GM18507 (cell line): ENCODE results near the gene FAM124B.
"Not testable (repeated sequence)": the region's sequence is repeated elsewhere in the genome, so short reads cannot be mapped to it uniquely, and the experiment has no call there.

Experiments
- DNase-seq: peaks from one replicate; pipeline ENCODE4 v3.0.0; 2011; ENCODE audit warnings: low read depth; ENCODE audit not compliant: insufficient read length; ENCODE audit errors: extremely low spot score
- FAIRE-seq: peaks from 2 replicates; lab custom pipeline; 2011; peaks lifted over from hg19 to GRCh38; lab: Jason Lieb, UNC

FAM124B gene

GRCh38 chr2:224416656-224417360 is 14.9 kb upstream of the FAM124B start:
- no peak for DNase-seq
- no peak for FAIRE-seq

- DNase-seq (no peak), FAIRE-seq (no peak)
These were observed 11.5 kb upstream of the FAM124B start for GRCh38 chr2:224413381-224413780.

DNA sequence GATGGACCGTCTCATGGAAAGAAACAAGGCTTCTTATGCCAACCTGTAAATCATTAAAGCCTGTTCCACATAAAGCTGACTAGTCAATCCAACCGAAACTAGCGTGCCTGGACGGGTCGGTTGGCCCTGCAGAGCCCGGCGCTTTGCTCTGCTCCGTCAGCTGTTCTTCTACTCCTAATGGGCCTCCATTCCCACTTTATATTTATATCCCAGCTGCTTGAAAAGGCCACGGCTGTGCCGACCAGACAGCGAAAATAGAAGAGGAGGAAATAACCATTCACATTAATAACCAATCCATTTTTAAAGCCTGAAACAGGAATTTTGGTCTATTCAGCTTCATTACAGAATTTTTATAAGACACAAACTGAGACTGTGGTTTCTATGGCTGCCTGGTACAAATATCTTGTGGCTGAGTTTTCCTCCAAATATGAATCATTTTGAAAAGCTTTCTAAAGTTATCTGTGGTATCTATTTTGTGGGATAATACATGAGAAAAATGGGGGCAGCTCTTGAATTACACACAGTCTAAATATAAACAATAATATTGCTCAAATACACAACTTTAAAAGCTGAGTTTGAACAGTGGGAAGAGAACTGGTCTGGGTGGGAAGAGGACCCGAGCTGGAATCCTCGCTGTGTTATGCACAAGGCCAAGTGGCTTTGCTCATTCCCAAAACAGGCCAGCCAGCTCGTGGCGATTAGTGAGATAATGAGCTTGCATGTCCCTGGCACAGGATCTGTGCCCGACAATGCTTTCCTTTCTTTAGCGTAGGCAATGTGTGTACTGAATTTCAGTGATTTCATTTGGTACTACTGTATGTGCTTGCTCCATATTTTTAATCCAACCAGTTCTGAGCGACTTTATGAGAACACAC is 10.5 kb upstream of the FAM124B start:
- no peak for FAIRE-seq

DNA sequence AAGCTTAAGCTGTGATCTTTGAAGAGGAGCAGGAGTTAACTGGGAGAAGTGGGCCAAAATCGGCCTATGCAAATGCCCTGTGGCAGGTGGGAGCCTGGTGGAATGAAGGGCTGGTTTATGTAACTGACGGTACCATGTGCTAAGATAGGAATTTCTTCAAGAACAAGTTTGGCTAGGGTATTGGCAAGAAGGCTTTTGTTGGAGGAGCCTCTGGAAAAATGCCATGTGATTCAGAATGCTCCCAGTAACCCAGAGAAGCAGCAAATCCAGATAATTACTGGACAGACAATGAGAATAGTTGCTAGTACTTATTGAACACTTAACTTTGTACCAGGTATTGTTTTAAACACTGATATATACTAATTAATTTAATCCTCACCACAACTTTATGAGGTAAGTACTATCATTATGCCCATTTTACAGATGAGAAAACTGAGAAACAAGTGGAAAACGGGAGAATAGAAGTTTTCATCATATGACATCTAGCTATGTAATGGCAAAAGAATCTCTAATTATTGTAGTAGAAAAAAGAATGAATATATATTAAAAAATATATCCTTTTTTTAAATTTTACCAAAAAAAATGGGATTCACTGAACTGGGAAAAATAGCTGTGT is 9.1 kb upstream of the FAM124B start:
- no peak for FAIRE-seq
- no peak for DNase-seq

More for the DNA sequence above, 10.5 kb upstream of the FAM124B start:
- DNase-seq, result no peak

- FAIRE-seq (peak; percentile 15), DNase-seq (no peak)
These were observed 6.8 kb upstream of the FAM124B start for GRCh38 chr2:224408676-224409075.

- DNase-seq (no peak), FAIRE-seq (no peak)
These were observed 5.4 kb upstream of the FAM124B start for GRCh38 chr2:224407241-224407701.

GRCh38 chr2:224405841-224406370 is 4.0 kb upstream of the FAM124B start:
- FAIRE-seq (no peak), DNase-seq (no peak)

DNA sequence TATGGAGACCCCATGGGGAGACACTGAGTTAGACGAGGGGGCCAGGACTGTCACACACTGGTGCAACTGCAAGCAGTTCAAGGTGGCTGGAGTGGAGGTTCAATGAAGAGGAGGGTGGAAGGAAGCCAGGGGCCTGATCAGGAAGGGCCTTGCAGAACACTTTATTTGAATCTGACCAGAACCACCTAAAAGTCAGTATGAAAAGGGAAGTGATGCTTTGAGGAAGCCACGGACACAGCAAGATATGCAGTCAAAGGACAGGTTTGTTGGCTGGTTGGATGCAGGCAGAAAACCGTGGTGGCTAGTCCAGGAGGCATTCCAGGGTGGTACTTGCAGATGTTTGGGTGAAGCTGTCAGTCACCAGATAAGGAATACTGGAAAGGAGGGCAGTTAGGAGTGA is 3.5 kb upstream of the FAM124B start:
- FAIRE-seq (no peak), DNase-seq (no peak)

DNA sequence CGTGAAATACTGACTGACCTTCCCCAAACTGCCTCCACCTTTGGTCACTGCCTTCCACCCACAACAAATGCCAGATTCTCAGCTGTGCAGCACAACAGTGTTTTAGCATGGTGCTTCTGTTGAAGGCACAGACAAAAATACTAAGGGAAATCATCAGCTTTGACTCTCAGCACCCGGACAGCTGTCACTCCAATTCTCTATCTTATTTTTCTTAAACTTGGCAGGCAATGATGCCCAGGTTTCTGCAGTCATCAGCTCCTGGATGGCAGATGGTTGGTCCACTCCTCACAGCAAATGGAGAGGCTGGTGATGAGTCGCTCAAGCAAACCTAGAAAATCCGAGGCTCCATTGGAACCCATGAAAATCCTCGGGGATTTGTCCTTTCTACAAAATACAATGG is 2.9 kb upstream of the FAM124B start:
- DNase-seq, result no peak
- FAIRE-seq, result no peak

DNA sequence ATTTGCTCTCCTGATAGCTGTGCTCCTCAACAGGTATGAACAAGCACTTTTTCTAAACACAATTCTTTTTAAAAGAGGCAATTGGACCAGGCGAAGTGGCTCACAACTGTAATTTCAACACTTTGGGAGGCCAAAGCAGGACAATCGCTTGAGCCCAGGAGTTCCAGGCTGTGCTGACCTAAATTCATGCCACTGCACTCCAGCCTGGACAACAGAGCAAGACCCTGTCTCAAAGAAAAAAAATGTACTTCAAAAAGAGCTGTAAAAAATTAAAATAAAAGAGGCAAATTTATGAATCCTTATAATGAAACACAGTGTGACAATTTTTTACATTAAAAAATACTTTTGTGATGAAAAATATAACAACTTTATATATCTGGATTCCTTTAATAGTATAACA is 1.8 kb upstream of the FAM124B start:
- FAIRE-seq, result no peak
- DNase-seq, result no peak

DNA sequence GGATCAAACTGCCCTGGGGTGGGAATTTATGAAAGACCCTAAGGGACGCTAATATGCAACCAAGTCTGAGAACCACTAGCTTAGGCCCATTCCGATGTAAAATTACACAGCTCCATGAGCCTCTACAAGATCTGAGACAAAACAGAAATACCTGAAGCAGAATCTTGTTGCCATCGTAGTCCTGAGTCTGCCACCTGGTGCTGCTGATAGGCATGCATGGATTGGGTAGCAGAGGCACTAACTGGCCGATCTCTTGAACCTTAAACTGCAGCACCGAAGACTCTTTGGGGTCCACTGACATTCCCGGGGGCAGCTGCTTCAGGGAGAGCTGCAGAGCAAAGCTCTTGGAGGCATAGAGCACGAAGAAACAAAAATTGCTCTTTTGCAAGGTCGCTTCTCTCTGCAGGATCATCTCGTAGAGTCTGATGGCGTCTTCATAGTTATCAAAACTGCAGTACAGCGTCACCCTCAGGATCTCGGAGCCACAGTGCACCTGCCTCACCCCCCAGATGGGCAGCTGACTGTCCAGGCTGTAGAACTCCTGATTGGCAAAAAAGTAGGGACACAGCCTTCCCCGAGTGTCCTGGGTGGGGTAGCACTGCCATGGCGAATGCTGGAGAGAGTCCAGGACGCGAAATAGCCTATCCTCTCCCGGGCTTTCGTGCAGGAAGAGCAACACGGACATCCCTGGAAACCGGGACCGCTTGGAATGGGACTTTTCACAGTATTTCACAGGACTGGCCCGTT is 848 bp downstream of the FAM124B start:
- no peak for DNase-seq
- FAIRE-seq, result no peak

DNA sequence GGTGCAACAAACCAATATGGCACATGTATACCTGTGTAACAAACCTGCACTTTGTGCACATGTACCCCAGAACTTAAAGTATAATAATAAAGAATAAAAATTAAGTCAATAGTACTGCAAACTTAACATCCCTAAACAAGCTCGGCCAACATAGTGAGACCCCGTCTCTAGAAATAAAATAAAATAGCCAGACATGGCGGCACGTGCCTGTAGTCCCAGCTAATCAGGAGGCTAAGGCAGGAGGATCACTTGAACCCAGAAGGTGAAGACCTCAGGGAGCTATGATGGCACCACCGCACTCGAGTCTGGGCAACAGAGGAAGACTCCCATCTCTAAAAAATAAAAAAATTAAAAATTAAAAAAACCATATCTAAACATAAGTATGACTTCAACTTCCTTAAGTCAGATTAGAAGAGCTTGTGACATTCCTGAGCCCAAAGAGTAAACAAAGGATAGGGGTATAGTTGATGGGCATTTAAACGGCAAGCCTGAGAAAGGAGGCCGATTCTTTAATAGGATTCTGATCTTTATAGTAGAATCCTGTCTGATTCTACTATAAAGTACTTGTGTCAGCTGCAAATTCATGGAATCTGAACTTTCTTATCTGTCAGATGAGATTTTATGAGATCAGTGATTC is 1.6 kb downstream of the FAM124B start:
- no peak for FAIRE-seq
- no peak for DNase-seq

GRCh38 chr2:224398289-224398688 is 3.6 kb downstream of the FAM124B start:
- no peak for FAIRE-seq

GRCh38 chr2:224397100-224397499 is 4.8 kb downstream of the FAM124B start:
- FAIRE-seq, DNase-seq: not testable (repeated sequence)

More at GRCh38 chr2:224398289-224398688, 3.6 kb downstream of the FAM124B start:
- DNase-seq, result no peak

- FAIRE-seq (no peak), DNase-seq (no peak)
These were observed 6.1 kb downstream of the FAM124B start for GRCh38 chr2:224395620-224396390.

- no peak for FAIRE-seq
These were observed 8.6 kb downstream of the FAM124B start for GRCh38 chr2:224393157-224393872.

GRCh38 chr2:224392545-224392944 is 9.4 kb downstream of the FAM124B start:
- DNase-seq, result no peak
- FAIRE-seq, result no peak

More at GRCh38 chr2:224393157-224393872, 8.6 kb downstream of the FAM124B start:
- DNase-seq, result no peak

GRCh38 chr2:224389317-224389716 is 12.6 kb downstream of the FAM124B start:
- no peak for FAIRE-seq
- DNase-seq, result no peak
